ENCODE results near the gene OTUB1. TPM values are rescaled to one million over a fixed set of nuclear protein-coding genes. Genes with fewer than 3 reads are reported as not detected.

OTUB1 gene
- total and polyA plus RNA-seq, 2 of the 13 experiments (the other 11 are each of a cell fraction or from before 2014, with no cell fraction given) = 58.8 to 130 TPM

DNA sequence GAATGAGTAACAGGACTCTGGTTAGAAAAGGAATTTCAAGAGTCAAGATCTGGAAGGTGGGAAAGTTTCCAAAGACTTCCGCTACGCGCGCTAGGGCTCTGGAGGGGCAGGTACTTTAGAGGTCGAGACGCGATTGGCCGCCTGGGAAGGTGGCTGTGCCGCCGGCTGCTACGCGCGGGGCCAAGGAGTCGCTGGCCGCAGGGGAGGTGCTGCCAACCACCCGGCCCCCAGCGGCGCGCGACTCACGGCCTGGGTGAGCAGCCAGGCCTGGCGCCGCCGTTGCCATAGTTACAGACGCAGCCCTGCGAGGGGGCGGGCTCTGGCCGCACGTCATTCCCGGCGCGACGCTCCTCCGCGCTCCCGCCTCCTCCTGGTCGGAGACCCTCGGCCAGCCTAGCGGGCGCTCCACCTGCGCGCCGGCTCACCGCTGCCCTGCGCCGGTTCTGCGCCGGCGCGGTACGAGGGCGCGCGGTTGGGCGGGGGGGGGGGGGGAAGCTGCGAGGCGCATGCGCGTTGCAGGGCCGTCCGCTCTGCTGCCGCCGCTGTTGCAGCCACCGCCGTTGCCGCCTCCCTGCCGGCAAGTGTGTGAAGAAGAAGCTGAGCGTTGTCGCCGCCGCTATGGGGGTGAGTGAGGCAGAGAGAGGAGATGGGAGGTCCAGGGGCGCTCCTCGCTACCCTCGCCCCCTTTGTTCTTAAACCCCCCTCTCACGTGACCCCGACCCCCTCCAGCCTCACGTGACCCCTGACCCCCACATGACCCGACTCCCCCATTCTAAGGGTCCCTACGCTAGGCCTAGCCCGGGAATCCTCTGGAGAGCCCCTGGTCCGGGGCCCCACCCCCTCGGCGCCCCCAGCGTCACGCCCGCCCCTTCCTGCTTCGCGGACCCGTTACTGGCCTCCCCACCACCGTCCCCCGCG, 47.5 kb upstream of the OTUB1 start, which contains the start of gene NAA40 (continued):
- TF ChIP-seq GRHL1 (CRISPR knock-in tag; conservative IDR thresholded peaks at IDR 0.05) = no peak
- TF ChIP-seq HMG20B (CRISPR knock-in tag; conservative IDR thresholded peaks at IDR 0.05) = 0 out of 2 replicates have a peak, but pooled peaks have one; percentile 24
- no peak for TF ChIP-seq FLYWCH1 (CRISPR knock-in tag; IDR thresholded peaks at IDR 0.05)
- TF ChIP-seq ZNF569 (CRISPR knock-in tag; IDR thresholded peaks at IDR 0.05; ENCODE audit: borderline replicate concordance) = no peak
- peak; percentile 96 for TF ChIP-seq RFX1 (IDR thresholded peaks at IDR 0.05)
- no peak for TF ChIP-seq PBX2 (CRISPR knock-in tag; IDR thresholded peaks at IDR 0.05)
- TF ChIP-seq KLF12 (CRISPR knock-in tag; IDR thresholded peaks at IDR 0.05; ENCODE audit: borderline replicate concordance) = no peak
- TF ChIP-seq, protein P1, sequence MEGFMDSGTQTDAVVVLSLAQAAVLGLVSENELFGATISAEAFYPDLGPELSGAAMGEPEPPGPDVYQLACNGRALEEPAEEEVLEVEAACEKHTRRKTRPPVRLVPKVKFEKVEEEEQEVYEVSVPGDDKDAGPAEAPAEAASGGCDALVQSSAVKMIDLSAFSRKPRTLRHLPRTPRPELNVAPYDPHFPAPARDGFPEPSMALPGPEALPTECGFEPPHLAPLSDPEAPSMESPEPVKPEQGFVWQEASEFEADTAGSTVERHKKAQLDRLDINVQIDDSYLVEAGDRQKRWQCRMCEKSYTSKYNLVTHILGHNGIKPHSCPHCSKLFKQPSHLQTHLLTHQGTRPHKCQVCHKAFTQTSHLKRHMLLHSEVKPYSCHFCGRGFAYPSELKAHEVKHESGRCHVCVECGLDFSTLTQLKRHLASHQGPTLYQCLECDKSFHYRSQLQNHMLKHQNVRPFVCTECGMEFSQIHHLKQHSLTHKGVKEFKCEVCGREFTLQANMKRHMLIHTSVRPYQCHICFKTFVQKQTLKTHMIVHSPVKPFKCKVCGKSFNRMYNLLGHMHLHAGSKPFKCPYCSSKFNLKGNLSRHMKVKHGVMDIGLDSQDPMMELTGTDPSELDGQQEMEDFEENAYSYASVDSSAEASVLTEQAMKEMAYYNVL (CRISPR knock-in tag; IDR thresholded peaks at IDR 0.05; ENCODE audit: borderline replicate concordance) = no peak
- TF ChIP-seq ZNF354B (CRISPR knock-in tag; IDR thresholded peaks at IDR 0.05) = no peak
- 0 out of 2 replicates have a peak, but pooled peaks have one; percentile 42 for TF ChIP-seq ZNF766 (CRISPR knock-in tag; IDR thresholded peaks at IDR 0.05; ENCODE audit: borderline replicate concordance)
- TF ChIP-seq CSRNP1 (CRISPR knock-in tag; IDR thresholded peaks at IDR 0.05) = 0 out of 2 replicates have a peak, but pooled peaks have one; percentile 59
- TF ChIP-seq CSRNP2 (CRISPR knock-in tag; conservative IDR thresholded peaks at IDR 0.05; ENCODE audit: low read depth) = no peak
- peak; percentile 61; the same call in 1 of the 2 replicates for TF ChIP-seq ZFP91 (CRISPR knock-in tag; IDR thresholded peaks at IDR 0.05; ENCODE audit: borderline replicate concordance)
- TF ChIP-seq FOXA3 (CRISPR knock-in tag; IDR thresholded peaks at IDR 0.05) = peak; percentile 43; the same call in 1 of the 2 replicates
- TF ChIP-seq TCF7 (IDR thresholded peaks at IDR 0.05; ENCODE audit: low read depth) = no peak
- TF ChIP-seq ARHGAP35 (CRISPR knock-in tag; IDR thresholded peaks at IDR 0.05; ENCODE audit: borderline replicate concordance) = no peak
- no peak for TF ChIP-seq PPARG (CRISPR knock-in tag; conservative IDR thresholded peaks at IDR 0.05)
- TF ChIP-seq NR2C2 (CRISPR knock-in tag; IDR thresholded peaks at IDR 0.05; ENCODE audit: borderline replicate concordance) = no peak
